SIG-M5 treated with dmso at 0.1 percent for 504 hours (cell line): ENCODE measurements around the gene ZNF625.

Source experiments
- DNase-seq: peaks from one replicate; lab custom pipeline; 2025; ENCODE audit not compliant: unreplicated experiment; lab: John Stamatoyannopoulos, UW

The ZNF625 gene

GRCh38 chr19:12156223-12157058 is at the start of gene ZNF625:
TSS of gene ZNF625 (minus strand) at chr19:12156734. CDS start at chr19:12156558, 176 bp downstream.
- DNase-seq, result peak; percentile 4

GRCh38 chr19:12205296-12205695 is 48.8 kb upstream of the ZNF625 start:
- DNase-seq, result no peak

DNA sequence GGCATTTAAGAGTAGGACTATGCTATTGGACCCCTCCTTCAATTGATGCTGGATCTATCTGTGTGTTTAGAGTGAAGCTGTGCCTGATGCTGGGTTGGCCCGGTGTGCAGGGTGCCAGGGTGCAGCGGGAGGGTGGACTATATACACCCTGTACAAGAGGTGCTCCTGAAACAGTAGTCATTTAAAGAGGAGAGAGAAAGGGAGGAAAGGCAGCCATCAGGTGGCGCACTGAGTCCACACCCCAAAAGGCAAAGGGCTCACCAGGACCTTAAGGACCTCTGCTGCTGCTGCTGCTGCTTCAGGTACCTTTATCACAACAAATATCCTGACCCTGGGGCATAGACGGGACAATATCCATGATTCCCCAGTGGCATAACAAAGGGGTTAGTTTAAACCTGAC is 45.7 kb upstream of the ZNF625 start:
- DNase-seq, result no peak

- DNase-seq, result no peak
Measured at GRCh38 chr19:12199757-12200419, 43.4 kb upstream of the ZNF625 start.

GRCh38 chr19:12198136-12198535 is 41.6 kb upstream of the ZNF625 start:
- DNase-seq, result no peak

GRCh38 chr19:12194827-12195731 is 38.5 kb upstream of the ZNF625 start:
- DNase-seq, result no peak

DNA sequence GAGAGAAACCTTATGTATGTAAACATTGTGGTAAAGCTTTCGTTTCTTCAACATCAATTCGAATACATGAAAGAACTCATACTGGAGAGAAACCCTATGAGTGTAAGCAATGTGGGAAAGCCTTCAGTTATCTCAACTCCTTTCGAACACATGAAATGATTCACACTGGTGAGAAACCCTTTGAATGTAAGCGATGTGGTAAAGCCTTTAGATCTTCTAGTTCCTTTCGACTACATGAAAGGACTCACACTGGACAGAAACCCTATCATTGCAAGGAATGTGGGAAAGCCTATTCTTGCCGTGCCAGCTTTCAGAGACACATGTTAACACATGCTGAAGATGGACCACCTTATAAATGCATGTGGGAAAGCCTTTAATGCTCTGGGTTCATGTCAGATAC is 31.1 kb upstream of the ZNF625 start:
- DNase-seq, result no peak

DNA sequence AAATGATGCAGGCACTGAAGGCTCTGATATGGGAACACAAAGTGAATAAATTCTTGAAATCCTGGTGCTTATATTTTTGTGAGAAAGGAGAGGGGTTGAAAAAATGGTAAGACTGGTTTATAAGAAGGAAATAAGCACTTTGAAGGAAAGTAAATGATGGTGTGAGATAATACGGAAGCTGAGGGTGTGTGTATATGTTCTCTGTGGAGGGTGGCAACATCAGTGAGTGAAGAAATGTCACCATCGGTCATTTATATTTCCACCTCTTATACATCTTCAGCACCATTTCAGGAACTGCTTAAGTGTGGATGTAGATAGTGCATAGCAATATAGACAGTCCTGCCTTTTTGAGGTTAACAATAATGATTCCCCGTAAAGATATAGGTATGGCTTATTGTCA is 23.8 kb upstream of the ZNF625 start:
- DNase-seq, result no peak

GRCh38 chr19:12166626-12167025 is 10.1 kb upstream of the ZNF625 start:
- DNase-seq, result no peak

GRCh38 chr19:12163826-12164225 is 7.3 kb upstream of the ZNF625 start:
- DNase-seq, result no peak

DNA sequence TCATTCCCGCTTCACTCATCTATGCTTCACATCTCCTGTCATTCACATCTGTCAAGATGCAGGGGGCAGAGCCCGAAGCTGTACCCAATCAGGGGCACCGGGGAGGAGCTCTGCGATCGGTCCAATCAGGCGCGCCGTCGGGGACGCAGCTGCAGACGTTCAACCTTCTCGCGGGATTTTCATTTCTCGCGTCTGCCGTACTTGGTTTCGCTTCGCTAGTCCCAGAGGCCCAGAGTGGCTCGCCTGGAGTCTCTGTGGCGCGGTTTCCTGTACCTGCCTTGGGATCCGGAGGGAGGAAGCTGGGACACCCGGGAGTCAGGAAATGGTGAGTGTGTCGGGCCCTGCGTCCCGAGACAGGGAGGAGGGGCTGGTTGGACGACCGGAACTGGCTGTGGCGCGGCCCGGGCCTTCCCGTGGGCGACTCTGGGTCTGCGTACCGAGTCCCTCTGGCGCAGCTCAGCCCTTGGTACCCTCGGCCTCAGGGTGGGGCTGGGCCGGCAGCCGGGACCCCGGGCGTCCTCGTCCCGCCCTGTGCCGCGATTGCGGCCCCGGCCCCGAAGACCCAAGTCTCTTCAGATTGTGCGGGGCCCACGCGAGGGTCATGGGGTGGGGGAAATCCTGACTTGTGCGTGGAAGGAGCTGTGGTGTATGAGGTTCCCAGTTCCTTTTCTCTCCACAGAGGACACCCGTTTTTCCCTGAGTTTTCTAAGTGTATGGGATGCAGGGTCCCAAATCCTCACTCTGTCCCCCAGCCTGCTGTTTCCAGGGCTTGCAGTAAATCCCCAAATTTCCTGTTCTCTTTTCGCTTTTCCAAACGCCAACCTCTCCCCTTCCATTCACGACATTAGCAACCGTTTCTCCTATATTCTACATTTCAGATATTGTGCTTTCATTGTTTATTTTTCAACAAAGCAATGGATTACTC is 6.6 kb upstream of the ZNF625 start, which contains the start of gene ZNF136:
Gene ZNF136, plus strand, starts transcription at position 215 of the 925 bp plus-strand sequence. Its CDS starts 108 bp downstream, at position 323.
- DNase-seq, result peak; percentile 61

- no peak for DNase-seq
Measured at GRCh38 chr19:12162513-12162881, 6.0 kb upstream of the ZNF625 start.

- DNase-seq, result no peak
Measured at GRCh38 chr19:12159773-12160414, 3.4 kb upstream of the ZNF625 start.

DNA sequence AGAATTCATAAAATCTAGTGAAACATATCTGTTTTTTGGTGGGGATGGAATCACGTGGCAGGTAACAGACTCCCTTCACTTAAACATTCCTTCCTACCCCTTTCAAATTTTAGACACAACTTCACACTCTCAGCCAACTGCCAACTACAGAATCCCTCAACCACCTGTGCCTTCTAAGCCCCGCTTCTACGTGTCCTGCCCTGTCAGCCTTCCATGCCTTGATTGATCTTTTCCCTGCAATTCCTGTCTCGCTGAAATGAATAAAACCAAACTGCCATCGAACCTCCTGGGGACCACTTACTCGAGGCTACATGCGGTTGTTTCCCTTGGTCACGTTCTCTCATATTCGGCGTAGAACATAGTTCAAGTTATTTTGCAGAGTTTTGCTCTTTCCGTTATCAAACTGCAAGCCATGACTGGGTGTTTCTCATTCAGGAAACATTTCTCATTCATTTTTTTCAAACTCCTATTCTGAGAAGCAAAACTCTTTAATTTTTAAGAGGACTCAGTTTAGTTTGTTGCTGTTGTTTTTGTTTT is 1.1 kb downstream of the ZNF625 start:
- DNase-seq, result no peak

DNA sequence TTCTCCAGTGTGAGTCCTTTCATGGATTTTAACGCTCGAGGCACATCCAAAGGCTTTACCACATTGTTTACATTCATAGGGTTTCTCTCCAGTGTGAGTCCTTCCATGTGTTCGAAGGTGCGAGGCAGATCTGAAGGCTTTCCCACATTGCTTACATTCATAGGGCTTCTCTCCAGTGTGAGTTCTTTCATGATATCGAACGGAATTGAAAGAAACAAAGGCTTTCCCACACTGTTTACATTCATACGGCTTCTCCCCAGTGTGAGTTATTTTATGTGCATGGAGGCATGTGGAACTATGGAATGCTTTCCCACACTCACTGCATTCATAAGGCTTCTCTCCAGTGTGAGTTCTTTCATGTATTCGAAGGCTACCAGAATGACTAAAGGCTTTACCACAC is 11.2 kb downstream of the ZNF625 start:
- no peak for DNase-seq

- DNase-seq, result no peak
Measured at GRCh38 chr19:12141405-12141736, 15.2 kb downstream of the ZNF625 start.

GRCh38 chr19:12140545-12141404 is 15.8 kb downstream of the ZNF625 start:
- peak; percentile 50 for DNase-seq

DNA sequence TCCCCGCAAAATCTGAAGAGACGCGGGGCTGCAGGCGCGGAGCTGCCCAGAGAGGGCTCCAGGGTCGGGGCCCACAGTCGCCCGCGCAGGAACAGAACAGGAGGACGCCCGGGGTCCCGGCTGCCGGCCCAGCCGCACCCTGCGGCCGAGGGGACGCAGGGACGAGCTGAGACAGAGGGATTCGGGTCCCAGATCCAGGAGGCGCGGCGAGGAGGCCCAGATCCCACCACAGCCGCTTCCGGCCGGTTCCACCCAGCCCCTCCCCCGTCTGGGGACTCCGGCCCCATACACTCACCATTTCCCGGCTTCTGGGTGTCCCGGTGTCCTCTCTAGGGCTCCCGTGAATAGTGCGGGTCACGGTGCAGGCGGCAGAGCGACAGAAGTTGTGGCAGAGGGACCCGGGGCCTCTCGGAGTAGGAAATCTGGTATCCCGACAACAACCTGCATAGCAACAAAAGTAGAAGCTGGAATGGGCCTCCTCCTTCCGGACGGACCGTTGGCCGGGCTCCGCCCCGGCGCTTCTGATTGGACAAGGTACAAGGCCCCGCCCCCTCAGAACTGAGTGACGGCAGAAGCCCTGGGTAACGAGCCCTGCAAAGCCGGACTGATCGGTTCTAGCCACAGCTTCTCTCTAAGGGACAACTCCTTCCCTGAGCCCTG is 16.5 kb downstream of the ZNF625 start, which contains the start of gene ZNF20:
Gene ZNF20, minus strand, starts transcription at position 466 of the 660 bp plus-strand sequence. Its CDS starts 168 bp downstream, at position 298.
- peak; percentile 69 for DNase-seq
